HepG2 (cell line): ENCODE results near the gene YBX2. TPM values are rescaled to one million over a fixed set of nuclear protein-coding genes. Genes with fewer than 3 reads are reported as not detected.

Source experiments
- ATF7-NPFF ChIP-seq: sonication (generic); formaldehyde crosslinking; IDR thresholded peaks from 2 replicates; pipeline ENCODE4 v1.8.1; 2023; ENCODE audit warnings: mild to moderate bottlenecking, low read depth, missing genetic modification reagents, moderate library complexity
- CREB1 ChIP-seq, 2 experiments: fragments of 450-650 bp in 1 of 2; IDR thresholded peaks; 2 replicates each; pipeline ENCODE4 v1.6.1; 2016 to 2017; ENCODE audit warnings: control low read depth in 1 of 2, mild to moderate bottlenecking in 1 of 2, missing compliant biosample characterization in 1 of 2, missing genetic modification characterization in 1 of 2
- FLYWCH1 ChIP-seq: sonication (generic); formaldehyde crosslinking; IDR thresholded peaks from 2 replicates; pipeline ENCODE4 v1.8.1; 2023; ENCODE audit warnings: mild to moderate bottlenecking, missing genetic modification reagents
- FOXA3 ChIP-seq: IDR thresholded peaks from 2 replicates; pipeline ENCODE4 v1.6.1; 2016; ENCODE audit warnings: missing genetic modification reagents, missing compliant biosample characterization
- HNF4G ChIP-seq, 2 experiments: sonication (generic) in 1 of 2; formaldehyde crosslinking in 1 of 2; IDR thresholded peaks; 2 replicates each; pipeline versions ENCODE4 v1.4.0 to v1.6.1; 2011 to 2020; ENCODE audit warnings: borderline replicate concordance in 2 of 2, low read depth in 2 of 2, mild to moderate bottlenecking in 2 of 2, low read length in 1 of 2, missing genetic modification reagents in 1 of 2, moderate library complexity in 1 of 2
- NFYB ChIP-seq: sonication (generic); formaldehyde crosslinking; IDR thresholded peaks from 2 replicates; pipeline ENCODE4 v1.4.0; 2020; ENCODE audit warnings: missing genetic modification reagents
- PHF8 ChIP-seq: sonication (generic); formaldehyde crosslinking; IDR thresholded peaks from 2 replicates; pipeline ENCODE4 v1.5.0; 2020; ENCODE audit warnings: missing genetic modification reagents
- RAD21 ChIP-seq: fragments of 450-650 bp; formaldehyde crosslinking; IDR thresholded peaks from 2 replicates; pipeline ENCODE4 v1.5.0; 2020; ENCODE audit warnings: mild to moderate bottlenecking
- SOX6 ChIP-seq, 2 experiments: fragments of 450-650 bp in 1 of 2; sonication (generic) in 1 of 2; formaldehyde crosslinking in 1 of 2; IDR thresholded peaks; 2 replicates each; pipeline versions ENCODE4 v1.4.0 to v1.6.1; 2017 to 2020; ENCODE audit warnings: antibody characterized with exemption in 1 of 2, mild to moderate bottlenecking in 1 of 2, missing genetic modification reagents in 1 of 2
- SP5 ChIP-seq: IDR thresholded peaks from 2 replicates; pipeline ENCODE4 v1.6.1; 2016; ENCODE audit warnings: low read depth, borderline replicate concordance
- YEATS4 ChIP-seq: sonication (generic); formaldehyde crosslinking; IDR thresholded peaks from 2 replicates; pipeline ENCODE4 v1.4.0; 2020; ENCODE audit warnings: missing genetic modification reagents, borderline replicate concordance
- ZBTB7B ChIP-seq: sonication (generic); formaldehyde crosslinking; IDR thresholded peaks from 2 replicates; pipeline ENCODE4 v1.4.0; 2020; ENCODE audit warnings: missing genetic modification reagents
- ZNF263 ChIP-seq: sonication (generic); formaldehyde crosslinking; IDR thresholded peaks from 2 replicates; pipeline ENCODE4 v1.4.0; 2020; ENCODE audit warnings: missing genetic modification reagents
- ZNF605 ChIP-seq: sonication (generic); formaldehyde crosslinking; IDR thresholded peaks from 2 replicates; pipeline ENCODE4 v1.8.0; 2022; ENCODE audit warnings: mild to moderate bottlenecking, missing genetic modification reagents
- ZNF709 ChIP-seq: sonication (generic); formaldehyde crosslinking; IDR thresholded peaks from 2 replicates; pipeline ENCODE4 v1.5.0; 2020; ENCODE audit warnings: mild to moderate bottlenecking, missing genetic modification reagents
- ZNF761 ChIP-seq: sonication (generic); formaldehyde crosslinking; conservative IDR thresholded peaks from 2 replicates; pipeline ENCODE4 v1.4.0; 2020; ENCODE audit warnings: mild to moderate bottlenecking, missing genetic modification reagents
- ZNF816 ChIP-seq: sonication (generic); formaldehyde crosslinking; IDR thresholded peaks from 2 replicates; pipeline ENCODE4 v1.8.0; 2022; ENCODE audit warnings: missing genetic modification reagents, mild to moderate bottlenecking, borderline replicate concordance
- polyA plus RNA-seq, 8 experiments: library from polyadenylated mRNA; depleted of rRNA in 3 of 8; stranded (reverse) in 7 of 8; unstranded in 1 of 8; fragments of >200 nt; fragmentation: Illumina TruSeq in 4 of 8; extraction: Trizol in 4 of 8; gene quantifications; 2 replicates each; pipeline versions ENCODE4 v1.2.1 to v1.2.3, GENCODE V29; 2011 to 2016; ENCODE audit warnings: low read depth in 4 of 8, missing spikeins in 1 of 8, mixed read lengths in 1 of 8; ENCODE audit not compliant: insufficient read depth in 1 of 8
- total RNA-seq, 5 experiments: library from RNA; depleted of rRNA; stranded (reverse); fragments of >200 nt; fragmentation: Illumina TruSeq; extraction: Trizol; gene quantifications; 2 replicates each; pipeline ENCODE4 v1.2.3, GENCODE V29; 2016; ENCODE audit warnings: low read depth in 1 of 5
- TF ChIP-seq, protein P1 (sequence below): sonication (generic); formaldehyde crosslinking; IDR thresholded peaks from 2 replicates; pipeline ENCODE4 v1.4.0; 2020; ENCODE audit warnings: mild to moderate bottlenecking, missing genetic modification reagents
- TF ChIP-seq, protein P2 (sequence below): conservative IDR thresholded peaks from 2 replicates; pipeline ENCODE4 v1.6.1; 2018; ENCODE audit warnings: missing genetic modification reagents
- TF ChIP-seq, protein P3 (sequence below): sonication (generic); formaldehyde crosslinking; IDR thresholded peaks from 2 replicates; pipeline ENCODE4 v1.8.0; 2022; ENCODE audit warnings: missing genetic modification reagents, mild to moderate bottlenecking, inconsistent platforms, borderline replicate concordance
- TF ChIP-seq, protein P4 (sequence below): sonication (generic); formaldehyde crosslinking; IDR thresholded peaks from 2 replicates; pipeline ENCODE4 v1.8.0; 2022; ENCODE audit warnings: mild to moderate bottlenecking, missing genetic modification reagents; ENCODE audit not compliant: insufficient replicate concordance
- TF ChIP-seq, protein P5 (sequence below): sonication (generic); formaldehyde crosslinking; IDR thresholded peaks from 2 replicates; pipeline ENCODE4 v1.5.0; 2020; ENCODE audit warnings: missing genetic modification reagents, mild to moderate bottlenecking, borderline replicate concordance
- TF ChIP-seq, protein P6 (sequence below): sonication (generic); formaldehyde crosslinking; IDR thresholded peaks from 2 replicates; pipeline ENCODE4 v1.4.0; 2020; ENCODE audit warnings: missing genetic modification reagents

The YBX2 gene
- total and polyA plus RNA-seq, 2 of the 13 experiments (the other 11 are each of a cell fraction or from before 2014, with no cell fraction given): 0.12 to 0.22 TPM

DNA sequence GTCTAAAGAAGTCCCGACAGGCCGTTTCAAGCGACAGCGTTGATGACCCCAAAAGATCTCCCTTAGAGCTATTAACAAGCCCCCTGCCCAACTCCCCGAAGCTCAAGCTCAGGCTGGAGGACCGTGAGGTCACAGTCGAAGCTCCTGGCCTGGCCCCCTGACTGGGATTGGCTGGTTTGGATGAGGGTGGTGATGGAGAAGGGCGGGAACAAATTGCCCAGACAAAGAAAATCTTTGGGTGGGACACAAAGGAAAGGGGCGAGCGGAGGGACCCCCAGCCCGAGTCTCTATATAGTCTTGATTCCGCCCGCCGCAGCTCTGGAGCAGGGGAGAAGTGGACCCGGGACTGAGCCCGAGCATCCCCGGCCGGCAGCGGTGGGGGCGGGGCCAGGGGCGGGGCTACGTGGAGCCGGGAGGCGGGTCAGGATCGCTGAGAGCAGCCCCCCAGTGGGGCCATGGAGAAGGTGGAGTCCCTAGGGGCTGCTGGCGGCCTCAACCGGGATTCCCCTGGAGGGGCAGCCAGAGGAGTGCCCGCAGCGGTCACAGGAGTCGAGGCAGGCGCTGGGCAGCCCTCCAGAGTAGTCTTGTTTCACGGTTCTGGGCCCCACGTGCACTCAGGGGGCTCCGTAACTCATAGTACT lies 35.7 kb upstream of the YBX2 start (continued):
- TF ChIP-seq, protein P1, sequence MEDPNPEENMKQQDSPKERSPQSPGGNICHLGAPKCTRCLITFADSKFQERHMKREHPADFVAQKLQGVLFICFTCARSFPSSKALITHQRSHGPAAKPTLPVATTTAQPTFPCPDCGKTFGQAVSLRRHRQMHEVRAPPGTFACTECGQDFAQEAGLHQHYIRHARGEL (CRISPR knock-in tag): no peak
- TF ChIP-seq, protein P2, sequence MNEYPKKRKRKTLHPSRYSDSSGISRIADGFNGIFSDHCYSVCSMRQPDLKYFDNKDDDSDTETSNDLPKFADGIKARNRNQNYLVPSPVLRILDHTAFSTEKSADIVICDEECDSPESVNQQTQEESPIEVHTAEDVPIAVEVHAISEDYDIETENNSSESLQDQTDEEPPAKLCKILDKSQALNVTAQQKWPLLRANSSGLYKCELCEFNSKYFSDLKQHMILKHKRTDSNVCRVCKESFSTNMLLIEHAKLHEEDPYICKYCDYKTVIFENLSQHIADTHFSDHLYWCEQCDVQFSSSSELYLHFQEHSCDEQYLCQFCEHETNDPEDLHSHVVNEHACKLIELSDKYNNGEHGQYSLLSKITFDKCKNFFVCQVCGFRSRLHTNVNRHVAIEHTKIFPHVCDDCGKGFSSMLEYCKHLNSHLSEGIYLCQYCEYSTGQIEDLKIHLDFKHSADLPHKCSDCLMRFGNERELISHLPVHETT (CRISPR knock-in tag): no peak
- no peak for TF ChIP-seq SP5
- no peak for TF ChIP-seq CREB1 (IDR thresholded peaks at IDR 0.05)
- TF ChIP-seq CREB1 (CRISPR knock-in tag; IDR thresholded peaks at IDR 0.05): no peak
- 0 out of 2 replicates have a peak, but pooled peaks have one; percentile 7 for TF ChIP-seq YEATS4 (CRISPR knock-in tag)
- TF ChIP-seq ZNF709 (CRISPR knock-in tag): peak; percentile 46; the same call in 1 of the 2 replicates
- no peak for TF ChIP-seq FLYWCH1 (CRISPR knock-in tag)
- no peak for TF ChIP-seq ZNF761 (CRISPR knock-in tag)
- TF ChIP-seq ZBTB7B (CRISPR knock-in tag): no peak
- TF ChIP-seq NFYB: peak; percentile 79
- no peak for TF ChIP-seq FOXA3
- TF ChIP-seq, protein P3, sequence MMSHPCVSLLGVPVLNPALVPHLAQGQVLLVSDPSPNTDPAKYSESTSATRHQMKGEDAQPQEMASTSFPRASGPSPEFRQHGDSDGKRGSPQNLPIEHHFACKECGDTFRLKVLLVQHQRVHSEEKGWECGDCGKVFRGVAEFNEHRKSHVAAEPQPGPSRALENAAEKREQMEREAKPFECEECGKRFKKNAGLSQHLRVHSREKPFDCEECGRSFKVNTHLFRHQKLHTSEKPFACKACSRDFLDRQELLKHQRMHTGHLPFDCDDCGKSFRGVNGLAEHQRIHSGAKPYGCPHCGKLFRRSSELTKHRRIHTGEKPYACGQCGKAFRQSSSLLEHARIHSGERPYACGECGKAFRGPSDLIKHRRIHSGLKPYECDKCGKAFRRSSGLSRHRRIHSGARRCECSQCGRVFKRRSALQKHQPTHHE (CRISPR knock-in tag): no peak
- 0 out of 2 replicates have a peak, but pooled peaks have one; percentile 3 for TF ChIP-seq PHF8 (CRISPR knock-in tag)
- peak; percentile 45; the same call in 1 of the 2 replicates for TF ChIP-seq ZNF605 (CRISPR knock-in tag)
- 0 out of 2 replicates have a peak, but pooled peaks have one; percentile 53 for TF ChIP-seq ZNF816 (CRISPR knock-in tag)
- TF ChIP-seq ZNF263 (CRISPR knock-in tag): no peak
- TF ChIP-seq, protein P4, sequence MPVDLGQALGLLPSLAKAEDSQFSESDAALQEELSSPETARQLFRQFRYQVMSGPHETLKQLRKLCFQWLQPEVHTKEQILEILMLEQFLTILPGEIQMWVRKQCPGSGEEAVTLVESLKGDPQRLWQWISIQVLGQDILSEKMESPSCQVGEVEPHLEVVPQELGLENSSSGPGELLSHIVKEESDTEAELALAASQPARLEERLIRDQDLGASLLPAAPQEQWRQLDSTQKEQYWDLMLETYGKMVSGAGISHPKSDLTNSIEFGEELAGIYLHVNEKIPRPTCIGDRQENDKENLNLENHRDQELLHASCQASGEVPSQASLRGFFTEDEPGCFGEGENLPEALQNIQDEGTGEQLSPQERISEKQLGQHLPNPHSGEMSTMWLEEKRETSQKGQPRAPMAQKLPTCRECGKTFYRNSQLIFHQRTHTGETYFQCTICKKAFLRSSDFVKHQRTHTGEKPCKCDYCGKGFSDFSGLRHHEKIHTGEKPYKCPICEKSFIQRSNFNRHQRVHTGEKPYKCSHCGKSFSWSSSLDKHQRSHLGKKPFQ (CRISPR knock-in tag): peak; percentile 61
- TF ChIP-seq, protein P5, sequence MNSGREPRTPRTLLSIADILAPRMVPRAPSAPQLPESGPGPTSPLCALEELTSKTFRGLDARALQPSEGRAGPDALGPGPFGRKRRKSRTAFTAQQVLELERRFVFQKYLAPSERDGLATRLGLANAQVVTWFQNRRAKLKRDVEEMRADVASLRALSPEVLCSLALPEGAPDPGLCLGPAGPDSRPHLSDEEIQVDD (CRISPR knock-in tag): no peak
- TF ChIP-seq ATF7-NPFF (CRISPR knock-in tag): no peak
- TF ChIP-seq RAD21 (CRISPR knock-in tag): 0 out of 2 replicates have a peak, but pooled peaks have one; percentile 8
- TF ChIP-seq HNF4G (IDR thresholded peaks at IDR 0.05; ENCODE audit: borderline replicate concordance, low read depth, low read length): no peak
- no peak for TF ChIP-seq HNF4G (CRISPR knock-in tag; IDR thresholded peaks at IDR 0.05; ENCODE audit: borderline replicate concordance, low read depth)
- TF ChIP-seq, protein P6, sequence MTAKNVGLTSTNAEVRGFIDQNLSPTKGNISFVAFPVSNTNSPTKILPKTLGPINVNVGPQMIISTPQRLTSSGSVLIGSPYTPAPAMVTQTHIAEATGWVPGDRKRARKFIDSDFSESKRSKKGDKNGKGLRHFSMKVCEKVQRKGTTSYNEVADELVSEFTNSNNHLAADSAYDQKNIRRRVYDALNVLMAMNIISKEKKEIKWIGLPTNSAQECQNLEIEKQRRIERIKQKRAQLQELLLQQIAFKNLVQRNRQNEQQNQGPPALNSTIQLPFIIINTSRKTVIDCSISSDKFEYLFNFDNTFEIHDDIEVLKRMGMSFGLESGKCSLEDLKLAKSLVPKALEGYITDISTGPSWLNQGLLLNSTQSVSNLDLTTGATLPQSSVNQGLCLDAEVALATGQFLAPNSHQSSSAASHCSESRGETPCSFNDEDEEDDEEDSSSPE (CRISPR knock-in tag): peak; percentile 30; the same call in 1 of the 2 replicates
- TF ChIP-seq SOX6 (IDR thresholded peaks at IDR 0.05): no peak
- TF ChIP-seq SOX6 (CRISPR knock-in tag; IDR thresholded peaks at IDR 0.05): no peak
